Gastroesophageal sphincter (tissue), 4 donors: ENCODE measurements around the gene PARP12. TPM values are rescaled to one million over a fixed set of nuclear protein-coding genes. Genes with fewer than 3 reads are reported as not detected.
"Not testable (repeated sequence)": the region's sequence is repeated elsewhere in the genome, so short reads cannot be mapped to it uniquely, and the experiment has no call there.

ENCODE experiments used
- ATAC-seq: fragments of 150-250 bp; one replicate; pipeline ENCODE4 v1.9.1; 2016; ENCODE audit warnings: mild to moderate bottlenecking, moderate library complexity
- H3K27ac ChIP-seq, 4 donors: fragments of 200-600 bp; sonication (generic) in 3 of 4; 1 replicate in 3 of 4; 2 replicates in 1 of 4; pipeline ENCODE4 v1.5.1; 2016 to 2019
- H3K27me3 ChIP-seq: fragments of 200-600 bp; sonication (generic); one replicate; pipeline ENCODE4 v1.5.1; 2019
- H3K36me3 ChIP-seq, 2 donors: fragments of 200-600 bp; sonication (generic); one replicate each; pipeline ENCODE4 v1.5.1; 2019; ENCODE audit warnings: control low read depth in 1 of 2
- H3K4me1 ChIP-seq, 3 donors: fragments of 200-600 bp; sonication (generic); 1 replicate in 2 of 3; 2 replicates in 1 of 3; pipeline ENCODE4 v1.5.1; 2016 to 2019; ENCODE audit warnings: control low read depth in 2 of 3
- H3K4me3 ChIP-seq, 2 donors: fragments of 200-600 bp; sonication (generic); one replicate each; pipeline ENCODE4 v1.5.1; 2019; ENCODE audit warnings: mild to moderate bottlenecking in 1 of 2, moderate library complexity in 1 of 2
- H3K9me3 ChIP-seq, 3 donors: fragments of 200-600 bp; sonication (generic); one replicate each; pipeline ENCODE4 v1.5.1; 2017 to 2019; ENCODE audit warnings: control low read depth in 2 of 3
- CTCF ChIP-seq, 4 experiments: fragments of 200-600 bp in 2 of 4; fragments of 450-650 bp in 2 of 4; sonication (generic) in 1 of 4; IDR thresholded peaks; one replicate each; pipeline ENCODE4 v1.5.1; 2017 to 2019; ENCODE audit warnings: antibody characterized with exemption in 4 of 4, mild to moderate bottlenecking in 2 of 4, moderate library complexity in 2 of 4
- EP300 ChIP-seq: sonication (generic); formaldehyde crosslinking; IDR thresholded peaks from one replicate; pipeline ENCODE4 v1.6.1; 2017; ENCODE audit warnings: antibody characterized with exemption, mild to moderate bottlenecking
- POLR2A ChIP-seq, 2 donors: fragments of 450-650 bp; IDR thresholded peaks; one replicate each; pipeline ENCODE4 v1.6.1; 2017; ENCODE audit warnings: antibody characterized with exemption in 2 of 2, mild to moderate bottlenecking in 2 of 2, moderate library complexity in 1 of 2
- POLR2AphosphoS5 ChIP-seq: sonication (generic); formaldehyde crosslinking; IDR thresholded peaks from one replicate; pipeline ENCODE4 v1.6.1; 2017; ENCODE audit warnings: antibody characterized with exemption
- WGBS, 2 donors: methylation state at CpG; one replicate each; pipeline ENCODE4 v1.1.5; 2018; ENCODE audit warnings: low coverage in 1 of 2; 5-methylcytosine and 5-hydroxymethylcytosine counted together
- total RNA-seq, 4 donors: library from RNA; depleted of rRNA; stranded (reverse); fragments of >200 nt; gene quantifications; one replicate each; pipeline ENCODE4 v1.1.0, GENCODE V29; 2016

Gene PARP12
- total RNA-seq, result 10 to 100 TPM; 11.9 to 35.6 (median 18.1) TPM

- TF ChIP-seq POLR2AphosphoS5, result peak; percentile 55
- TF ChIP-seq EP300, result no peak
- peak; percentile 52 to 63 for TF ChIP-seq POLR2A (IDR thresholded peaks at IDR 0.05)
- peak in 1 of 4 experiments; percentile 31 for TF ChIP-seq CTCF (IDR thresholded peaks at IDR 0.05)
- no peaks in the 10 kb centered on the region for H3K27me3 ChIP-seq
- WGBS, 2 donors, result no CpG with 5 or more reads among the region's 106 CpGs
Observed at GRCh38 chr7:140062528-140063299, at the start of gene PARP12. TSS of gene PARP12 (minus strand) at chr7:140062951. CDS start at chr7:140062847, 104 bp downstream.

GRCh38 chr7:140108777-140109176, 46.0 kb upstream of the PARP12 start:
- peaks cover 0 to 59% of the 10 kb centered on the region in 2 donors for H3K36me3 ChIP-seq

More at GRCh38 chr7:140062528-140063299, at the start of gene PARP12:
- peak within 1 kb of the TSS; percentile 30 to 94 (median 90) for H3K27ac ChIP-seq
- peaks cover 0 to 4% of the 10 kb centered on the region in 2 donors for H3K36me3 ChIP-seq
- peak within 1 kb of the TSS; percentile 51 to 84 for H3K4me3 ChIP-seq
- peaks cover 0 to 39% (median 15%) of the 10 kb centered on the region in 3 donors for H3K4me1 ChIP-seq
- H3K9me3 ChIP-seq, result peaks cover 0 to 22% (median 0%) of the 10 kb centered on the region in 3 donors
- peak; percentile 90 for ATAC-seq

GRCh38 chr7:140096459-140096858, 33.7 kb upstream of the PARP12 start:
- no peak overlapping the region for H3K4me3 ChIP-seq
- WGBS, 2 donors, result 73 to 97% methylated on average over 4 of the region's 4 CpGs
- no peak overlapping the region for H3K27ac ChIP-seq
- TF ChIP-seq CTCF (IDR thresholded peaks at IDR 0.05), result no peak
- no peak for TF ChIP-seq POLR2A (IDR thresholded peaks at IDR 0.05)
- TF ChIP-seq POLR2AphosphoS5, result no peak
- ATAC-seq, result no peak
- no peaks in the 10 kb centered on the region for H3K9me3 ChIP-seq
- no peaks in the 10 kb centered on the region for H3K4me1 ChIP-seq
- no peaks in the 10 kb centered on the region for H3K27me3 ChIP-seq
- peaks cover 10 to 98% of the 10 kb centered on the region in 2 donors for H3K36me3 ChIP-seq

More at GRCh38 chr7:140108777-140109176, 46.0 kb upstream of the PARP12 start:
- H3K27me3 ChIP-seq, H3K4me1 ChIP-seq, H3K9me3 ChIP-seq, H3K4me3 ChIP-seq, H3K27ac ChIP-seq, ATAC-seq: not testable (repeated sequence)
- WGBS, 2 donors, result 60% methylated on average over 2 of the region's 8 CpGs; no CpG with 5 or more reads in 1 of the 2 donors

- Histone ChIP-seq H3K4me3 (no peak overlapping the region), H3K27ac (no peak overlapping the region), H3K36me3 (peaks cover 7 to 89% of the 10 kb centered on the region in 2 donors), H3K9me3 (no peaks in the 10 kb centered on the region), H3K4me1 (no peaks in the 10 kb centered on the region), H3K27me3 (no peaks in the 10 kb centered on the region)
- no peak for TF ChIP-seq EP300
- no peak for TF ChIP-seq POLR2A (IDR thresholded peaks at IDR 0.05)
- no peak for TF ChIP-seq POLR2AphosphoS5
- TF ChIP-seq CTCF (IDR thresholded peaks at IDR 0.05), result no peak
- 55 to 100% methylated on average over 1 of the region's 1 CpG for WGBS, 2 donors
- ATAC-seq, result no peak
Observed at GRCh38 chr7:140093375-140093774, 30.6 kb upstream of the PARP12 start.

GRCh38 chr7:140085447-140085846, 22.7 kb upstream of the PARP12 start:
- H3K27me3 ChIP-seq, result no peaks in the 10 kb centered on the region
- no peak for TF ChIP-seq POLR2AphosphoS5
- 86 to 94% methylated on average over 2 of the region's 2 CpGs for WGBS, 2 donors
- H3K36me3 ChIP-seq, result peaks cover 0 to 19% of the 10 kb centered on the region in 2 donors
- no peaks in the 10 kb centered on the region for H3K9me3 ChIP-seq
- no peak overlapping the region for H3K27ac ChIP-seq
- no peak for ATAC-seq
- H3K4me1 ChIP-seq, result no peaks in the 10 kb centered on the region
- H3K4me3 ChIP-seq, result no peak overlapping the region

GRCh38 chr7:140084972-140085371, 22.2 kb upstream of the PARP12 start:
- TF ChIP-seq POLR2A (IDR thresholded peaks at IDR 0.05), result no peak
- TF ChIP-seq CTCF (IDR thresholded peaks at IDR 0.05), result no peak
- no peak for TF ChIP-seq POLR2AphosphoS5
- TF ChIP-seq EP300, result no peak
- Histone ChIP-seq H3K27me3 (no peaks in the 10 kb centered on the region), H3K27ac (no peak overlapping the region), H3K9me3 (no peaks in the 10 kb centered on the region), H3K4me3 (no peak overlapping the region), H3K4me1 (no peaks in the 10 kb centered on the region), H3K36me3 (peaks cover 0 to 16% of the 10 kb centered on the region in 2 donors)
- WGBS, 2 donors, result 69 to 81% methylated on average over 6 to 8 of the region's 8 CpGs
- no peak for ATAC-seq
